Cardiac fibroblast (primary cell): Measurements from ENCODE around the gene MATN1.

Experiments
- DNase-seq, 2 donors: peaks; one replicate each; pipeline versions ENCODE4 v3.0.0 to v3.0.0-alpha.2; 2010; ENCODE audit warnings: low read depth in 2 of 2
- H3K4me3 ChIP-seq, 2 donors: replicated peaks in 1 of 2; 1 replicate in 1 of 2; 2 replicates in 1 of 2; pipeline ENCODE4 v1.5.1; 2011; ENCODE audit warnings: low read depth in 2 of 2, low read length in 2 of 2, mild to moderate bottlenecking in 2 of 2, moderate library complexity in 1 of 2
- CTCF ChIP-seq: IDR thresholded peaks from one replicate; pipeline ENCODE4 v1.5.1; 2011; ENCODE audit warnings: low read depth, mild to moderate bottlenecking, low read length, inconsistent platforms

Gene MATN1

GRCh38 chr1:30739601-30740000 lies 16.2 kb upstream of the MATN1 start:
- DNase-seq: no peak
- TF ChIP-seq CTCF: no peak
- no peak overlapping the region for H3K4me3 ChIP-seq

DNA sequence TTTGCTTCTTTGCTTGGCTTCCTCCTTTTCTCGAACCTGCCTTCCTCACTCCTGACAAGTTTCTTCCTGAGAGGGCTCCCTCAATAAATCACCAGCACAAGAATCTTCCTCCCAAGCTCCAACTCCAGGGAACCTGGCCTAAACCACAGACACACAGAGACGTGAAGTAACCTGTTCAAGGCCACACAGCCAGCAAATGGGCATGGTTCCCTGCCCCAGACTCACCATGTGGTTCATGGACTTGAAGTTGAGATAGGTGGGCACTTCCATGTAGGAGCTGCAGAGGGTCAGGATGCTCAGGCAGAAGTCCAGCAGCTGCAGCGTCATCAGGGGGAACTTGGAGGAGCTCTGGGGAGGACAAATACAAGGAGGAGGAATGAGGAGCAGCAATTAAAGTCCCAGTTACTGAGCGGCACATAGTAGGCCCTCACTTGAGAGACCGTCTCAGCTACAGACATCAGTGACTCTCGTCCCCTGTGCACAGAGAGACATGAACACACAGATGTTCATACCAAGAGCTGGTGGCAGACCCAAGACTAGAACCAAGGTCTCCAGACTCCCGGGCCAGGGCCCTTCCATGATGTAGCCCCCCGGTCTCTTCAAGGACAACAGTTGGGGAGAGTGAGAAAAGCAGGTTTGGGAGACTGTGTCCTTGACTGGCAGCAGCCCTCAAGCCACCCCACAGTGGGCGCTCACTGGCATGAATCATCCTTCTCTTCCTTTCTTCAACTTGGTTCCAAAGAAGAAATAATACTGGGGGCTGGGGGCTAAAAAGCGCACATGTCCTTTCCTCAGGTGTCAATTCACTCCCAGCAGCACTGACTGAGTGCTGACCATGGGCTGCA lies 15.6 kb upstream of the MATN1 start:
- no peak for DNase-seq
- no peak for TF ChIP-seq CTCF
- H3K4me3 ChIP-seq: no peak overlapping the region

- no peak for DNase-seq
- no peak for TF ChIP-seq CTCF
- no peak overlapping the region for H3K4me3 ChIP-seq
Measured at GRCh38 chr1:30738040-30738714, 14.8 kb upstream of the MATN1 start.

GRCh38 chr1:30737357-30738039 lies 14.1 kb upstream of the MATN1 start:
- TF ChIP-seq CTCF: no peak
- no peak for DNase-seq
- no peak overlapping the region for H3K4me3 ChIP-seq

- H3K4me3 ChIP-seq: no peak overlapping the region
- TF ChIP-seq CTCF: no peak
- DNase-seq: no peak
Measured at GRCh38 chr1:30735668-30736498, 12.5 kb upstream of the MATN1 start.

GRCh38 chr1:30735124-30735523 lies 11.7 kb upstream of the MATN1 start:
- TF ChIP-seq CTCF: no peak
- DNase-seq: no peak
- no peak overlapping the region for H3K4me3 ChIP-seq
